GM19025 (cell line): ENCODE results near the gene P2RX1.
A peak's percentile ranks its signal among the peaks of the same experiment; 100 is the strongest.

Experiments used
- ATAC-seq: cut with Tn5 transposase; IDR thresholded peaks from one replicate; pipeline ENCODE4 v1.9.1; 2021; ENCODE audit warnings: mild to moderate bottlenecking, low read depth, moderate library complexity; ENCODE audit not compliant: unreplicated experiment

The P2RX1 gene

DNA sequence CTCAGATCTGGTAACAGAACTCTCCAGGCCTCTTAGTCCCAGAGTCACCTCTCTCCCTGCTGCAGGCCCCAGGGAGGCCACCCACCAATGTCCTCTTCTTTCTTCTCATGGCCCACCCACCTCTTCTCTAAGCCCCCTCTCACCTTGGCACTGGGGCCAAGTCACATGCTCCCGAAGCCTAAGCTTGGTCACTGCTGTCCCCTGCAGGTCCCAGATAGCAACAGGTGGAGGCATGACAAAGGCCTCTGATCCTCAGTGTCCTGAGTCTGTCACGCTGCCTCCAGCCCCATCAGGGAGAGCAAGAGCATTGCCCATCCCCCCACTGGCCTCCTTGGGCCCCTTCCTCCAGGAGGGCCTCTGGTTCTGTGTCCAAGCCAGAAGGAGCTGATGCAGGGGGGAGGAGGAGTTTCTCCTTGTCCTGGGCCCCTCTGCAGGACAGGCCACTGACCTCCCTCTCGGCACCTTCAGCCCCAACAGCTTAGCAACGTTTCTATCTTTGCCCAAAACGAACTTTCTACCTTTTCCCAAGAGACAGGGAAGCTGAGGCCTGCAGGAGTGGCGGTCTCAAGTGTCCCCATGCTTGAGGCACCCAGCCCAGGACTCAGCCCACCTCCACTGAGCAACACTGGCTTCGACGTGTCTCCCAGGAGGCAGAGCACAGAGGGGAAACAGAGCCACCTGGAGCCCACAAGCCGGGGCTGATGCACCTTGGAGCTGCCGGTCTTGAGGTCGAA lies 8.6 kb downstream of the P2RX1 start:
- ATAC-seq = no peak

DNA sequence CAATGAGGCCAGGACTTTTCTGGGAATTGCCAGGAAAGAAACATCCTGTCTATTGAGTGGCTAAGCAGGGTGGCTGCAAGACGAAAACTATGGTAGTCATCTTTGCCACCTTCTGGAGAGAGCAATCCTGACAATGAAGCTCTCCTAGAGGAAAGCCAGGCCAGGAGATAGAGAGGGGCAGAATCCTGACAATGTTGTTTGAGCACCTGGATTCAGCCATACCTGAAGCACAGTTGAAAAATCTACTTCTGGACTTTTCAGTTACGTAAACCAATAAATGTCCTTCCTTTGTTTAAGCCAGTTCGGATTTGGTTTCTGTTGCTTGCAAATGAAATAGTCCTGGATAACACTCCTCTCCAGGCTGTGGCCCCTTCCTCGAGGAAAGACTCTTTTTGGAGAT lies 9.4 kb downstream of the P2RX1 start:
- ATAC-seq = no peak

DNA sequence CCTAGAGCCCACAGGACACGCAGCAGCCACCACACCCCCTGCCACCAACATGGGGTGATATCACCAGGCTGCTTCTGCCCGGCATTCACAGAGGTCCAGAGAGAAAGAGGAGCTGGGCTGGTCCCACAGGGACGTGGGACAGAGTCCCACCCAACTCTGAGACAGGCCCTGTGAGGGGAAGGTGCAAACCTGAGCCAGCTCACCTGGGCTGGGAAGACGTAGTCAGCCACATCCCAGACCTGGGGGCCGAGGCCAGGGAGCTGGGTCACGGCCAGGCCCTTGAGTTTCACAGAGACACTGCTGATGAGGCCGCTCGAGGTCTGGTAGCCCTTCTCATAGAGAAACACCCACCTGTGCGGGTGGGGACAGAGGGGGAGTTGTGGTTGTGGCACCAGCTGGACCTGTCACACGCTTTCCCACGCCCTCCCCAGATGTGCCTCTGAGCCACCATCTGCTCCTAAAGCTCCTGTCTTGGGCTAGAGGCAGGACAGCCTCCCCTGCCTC lies 11.2 kb downstream of the P2RX1 start:
- no peak for ATAC-seq

GRCh38 chr17:3904501-3904900 lies 11.8 kb downstream of the P2RX1 start:
- ATAC-seq = no peak

DNA sequence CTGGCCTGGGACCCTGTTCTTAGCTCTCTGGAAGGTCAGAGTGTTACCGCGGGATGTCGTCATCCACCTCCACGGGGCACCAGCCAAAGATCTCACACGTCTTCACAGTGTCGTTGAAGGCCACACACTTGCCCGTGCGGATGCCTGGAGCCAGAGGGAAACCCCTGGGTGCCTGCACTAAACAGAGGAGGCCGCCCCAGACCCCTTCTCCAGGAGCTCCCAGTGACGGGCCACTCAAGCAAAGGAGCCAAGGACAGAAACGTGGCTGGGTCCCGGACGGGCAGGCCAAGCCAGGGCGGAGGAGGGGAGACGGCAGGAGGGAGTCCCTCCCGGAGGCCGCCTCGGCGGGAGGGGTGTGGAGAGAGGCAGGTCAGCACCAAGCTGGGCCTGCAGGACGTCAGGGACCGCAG lies 12.4 kb downstream of the P2RX1 start:
- ATAC-seq = no peak

DNA sequence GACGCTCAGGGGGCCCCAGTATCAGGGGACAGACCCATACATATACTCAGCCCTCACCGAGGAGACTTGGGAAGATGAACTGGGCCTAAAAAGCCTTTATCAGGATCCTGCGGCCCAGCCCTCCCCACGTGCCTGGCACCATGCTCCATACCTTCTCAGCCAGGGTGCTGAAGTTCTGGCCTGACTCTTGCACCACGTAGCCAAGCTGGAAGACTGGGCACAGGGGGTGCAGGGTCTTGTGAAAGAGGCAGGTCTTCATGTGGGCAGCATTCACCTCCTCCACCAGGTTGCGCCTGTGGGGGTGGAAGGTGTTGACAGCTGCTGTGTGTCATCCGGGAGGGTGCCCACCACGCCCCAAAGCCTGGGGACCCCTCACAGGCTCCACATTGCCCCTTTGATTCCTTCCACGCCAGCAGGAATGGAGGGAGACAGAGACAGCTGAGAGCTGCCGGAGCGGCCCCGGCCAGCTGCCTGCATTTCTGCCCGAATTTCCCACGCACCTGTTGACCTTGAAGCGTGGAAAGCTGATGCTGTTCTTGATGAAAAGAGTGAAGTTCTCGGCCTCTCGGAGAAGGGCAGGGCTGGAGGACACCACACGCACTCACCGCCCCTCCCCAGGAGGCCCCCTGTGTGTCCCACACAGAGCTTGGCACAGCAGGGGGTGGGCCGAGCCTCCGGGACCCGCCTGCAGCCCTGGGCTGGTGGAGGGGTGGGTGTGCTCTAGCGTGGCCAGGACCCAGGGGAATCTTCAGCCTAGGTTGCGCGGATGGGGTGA lies 13.0 kb downstream of the P2RX1 start:
- ATAC-seq = no peak

GRCh38 chr17:3900646-3901045 lies 15.6 kb downstream of the P2RX1 start:
- ATAC-seq = no peak

GRCh38 chr17:3897731-3898130 lies 18.5 kb downstream of the P2RX1 start:
- no peak for ATAC-seq

DNA sequence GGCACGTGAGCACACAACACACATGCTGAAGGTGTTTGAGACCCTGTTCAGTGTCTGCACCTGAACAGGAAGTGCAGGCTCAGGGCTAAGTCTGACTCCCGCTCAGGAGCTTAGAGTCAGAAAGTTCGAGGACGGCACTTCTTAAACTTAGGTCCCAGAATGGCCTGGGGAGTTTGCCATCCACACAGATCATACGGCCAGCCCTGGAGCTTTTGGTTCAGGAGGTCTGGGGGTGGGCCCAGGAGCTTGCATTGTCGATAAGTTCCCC lies 19.4 kb downstream of the P2RX1 start:
- no peak for ATAC-seq

GRCh38 chr17:3896108-3896967 lies 19.9 kb downstream of the P2RX1 start:
- no peak for ATAC-seq

DNA sequence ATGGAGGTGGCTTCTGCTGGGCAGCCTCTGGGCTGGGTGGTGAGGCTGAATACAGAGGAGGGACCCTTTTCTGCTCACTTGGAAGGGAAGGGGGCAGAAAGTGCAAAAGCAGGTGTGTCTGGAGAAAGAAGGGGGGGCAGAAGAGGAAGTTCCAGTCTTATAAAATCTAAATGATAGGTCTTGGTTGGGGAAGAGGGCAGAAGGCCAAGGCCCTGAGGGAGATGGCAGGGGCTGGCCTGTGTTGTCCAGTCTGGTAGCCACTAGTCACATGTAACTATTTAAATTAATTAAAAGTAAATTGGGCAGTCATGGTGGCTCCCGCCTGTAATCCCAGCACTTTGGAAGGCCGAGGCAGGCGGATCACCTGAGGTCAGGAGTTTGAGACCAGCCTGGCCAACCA lies 20.9 kb downstream of the P2RX1 start:
- no peak for ATAC-seq

- no peak for ATAC-seq
Observed at GRCh38 chr17:3894911-3895343, 21.3 kb downstream of the P2RX1 start.

- ATAC-seq = no peak
Observed at GRCh38 chr17:3894188-3894587, 22.1 kb downstream of the P2RX1 start.

DNA sequence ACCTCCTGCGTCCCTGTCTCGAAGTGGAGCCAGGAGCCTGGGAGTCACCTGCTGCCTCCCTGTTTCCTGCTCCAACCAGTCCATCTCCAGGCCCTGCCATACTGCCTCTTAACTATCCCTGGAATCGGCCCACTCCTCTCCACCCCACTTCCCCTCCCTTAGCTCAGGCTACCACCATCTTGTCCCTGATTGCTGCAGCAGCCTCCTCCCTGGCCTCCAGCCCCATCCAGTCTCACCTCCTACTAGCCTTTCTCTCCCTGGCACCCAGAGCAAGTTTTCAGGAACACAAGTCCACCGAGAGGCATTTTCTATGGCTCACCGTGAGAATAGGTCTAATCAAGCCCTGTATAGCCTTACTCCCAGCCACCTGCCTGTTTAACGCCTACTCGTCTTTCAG lies 22.5 kb downstream of the P2RX1 start:
- no peak for ATAC-seq

GRCh38 chr17:3893003-3893719 lies 23.1 kb downstream of the P2RX1 start, which contains the start of gene CAMKK1:
CAMKK1 (minus strand) TSS chr17:3893053; CDS start chr17:3885687, 7,366 bp downstream.
- ATAC-seq = peak; percentile 93

DNA sequence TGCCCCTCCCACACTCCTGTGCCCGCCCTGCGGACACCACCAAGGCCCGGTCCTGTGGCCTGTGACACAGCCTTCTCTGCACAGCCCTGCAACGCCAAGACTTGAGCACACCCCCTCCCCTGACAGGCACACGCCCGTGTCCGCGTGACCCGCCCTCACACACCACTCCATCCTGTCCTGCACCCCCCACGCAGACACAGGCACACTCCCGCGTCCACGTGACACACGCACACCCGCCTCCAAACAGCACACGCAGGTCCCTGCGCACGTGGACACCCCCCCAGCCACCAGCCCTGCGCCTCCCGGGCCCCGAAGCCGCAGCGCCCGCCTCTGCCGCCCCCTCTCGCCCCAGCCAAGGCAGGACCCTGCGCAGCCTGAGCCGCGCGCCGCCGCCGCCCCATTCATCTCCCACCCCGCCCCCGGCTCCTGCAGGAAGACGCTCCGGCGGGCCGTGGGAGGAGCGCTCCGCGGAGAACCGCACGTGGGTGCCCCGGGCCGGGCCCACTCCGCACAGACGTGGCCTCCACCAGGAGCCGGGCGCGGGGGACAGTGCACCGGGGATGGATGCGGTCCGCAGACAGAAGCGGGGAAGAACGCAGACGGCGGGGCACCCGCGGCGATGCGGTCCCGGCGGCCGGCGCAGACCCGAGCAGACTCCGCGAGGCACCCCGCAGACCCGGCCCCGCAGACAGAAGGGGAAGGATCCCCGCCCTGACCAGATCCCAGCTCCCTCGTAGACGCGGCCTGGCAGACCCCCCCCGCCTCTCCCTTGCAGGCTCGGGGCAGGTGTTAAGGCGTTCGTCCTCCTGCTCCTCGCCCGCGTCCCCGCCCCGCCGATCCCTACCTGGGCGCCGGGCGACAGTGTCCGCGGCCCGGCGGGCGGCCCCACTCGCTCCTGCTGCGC lies 23.9 kb downstream of the P2RX1 start:
- no peak for ATAC-seq

DNA sequence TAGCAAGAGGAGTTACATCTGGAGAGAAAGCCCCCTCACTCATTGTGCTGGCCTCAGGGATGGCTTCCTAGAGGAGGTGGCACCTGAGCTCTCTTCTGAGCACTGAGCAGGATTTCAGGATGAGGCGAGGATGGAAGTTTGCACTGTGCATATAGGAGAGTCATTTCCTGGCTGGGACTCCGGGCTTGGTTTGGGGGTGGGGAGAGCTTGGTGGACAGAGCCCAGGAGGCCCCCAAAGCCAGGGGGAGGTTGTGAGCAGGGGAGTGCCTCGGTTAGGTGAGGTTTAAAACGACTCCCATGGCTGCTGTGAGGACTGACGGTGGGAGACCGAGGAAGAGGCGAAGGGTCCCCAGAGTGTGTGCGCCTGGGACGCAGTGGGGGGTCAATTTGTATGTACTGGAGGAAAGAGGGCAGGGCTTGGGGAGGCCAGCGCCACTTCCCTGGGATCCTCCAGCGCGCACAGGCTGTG lies 24.6 kb downstream of the P2RX1 start:
- no peak for ATAC-seq

DNA sequence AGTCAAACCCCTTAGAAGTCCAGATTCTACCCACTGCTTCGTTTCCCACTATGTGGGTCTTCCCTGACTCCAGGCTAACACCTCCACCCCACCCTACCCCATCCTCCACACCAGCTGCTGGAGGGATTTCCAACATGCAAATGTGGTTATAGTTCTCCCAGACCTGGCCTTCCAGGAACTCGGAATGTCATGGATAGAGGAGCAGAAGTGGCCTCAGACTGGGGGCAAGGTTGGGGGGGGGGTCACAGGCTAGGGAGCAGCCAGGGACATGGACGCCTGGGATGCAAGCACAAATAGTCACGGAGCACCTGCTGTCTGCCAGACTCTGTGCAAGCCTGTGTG lies 25.4 kb downstream of the P2RX1 start:
- no peak for ATAC-seq

DNA sequence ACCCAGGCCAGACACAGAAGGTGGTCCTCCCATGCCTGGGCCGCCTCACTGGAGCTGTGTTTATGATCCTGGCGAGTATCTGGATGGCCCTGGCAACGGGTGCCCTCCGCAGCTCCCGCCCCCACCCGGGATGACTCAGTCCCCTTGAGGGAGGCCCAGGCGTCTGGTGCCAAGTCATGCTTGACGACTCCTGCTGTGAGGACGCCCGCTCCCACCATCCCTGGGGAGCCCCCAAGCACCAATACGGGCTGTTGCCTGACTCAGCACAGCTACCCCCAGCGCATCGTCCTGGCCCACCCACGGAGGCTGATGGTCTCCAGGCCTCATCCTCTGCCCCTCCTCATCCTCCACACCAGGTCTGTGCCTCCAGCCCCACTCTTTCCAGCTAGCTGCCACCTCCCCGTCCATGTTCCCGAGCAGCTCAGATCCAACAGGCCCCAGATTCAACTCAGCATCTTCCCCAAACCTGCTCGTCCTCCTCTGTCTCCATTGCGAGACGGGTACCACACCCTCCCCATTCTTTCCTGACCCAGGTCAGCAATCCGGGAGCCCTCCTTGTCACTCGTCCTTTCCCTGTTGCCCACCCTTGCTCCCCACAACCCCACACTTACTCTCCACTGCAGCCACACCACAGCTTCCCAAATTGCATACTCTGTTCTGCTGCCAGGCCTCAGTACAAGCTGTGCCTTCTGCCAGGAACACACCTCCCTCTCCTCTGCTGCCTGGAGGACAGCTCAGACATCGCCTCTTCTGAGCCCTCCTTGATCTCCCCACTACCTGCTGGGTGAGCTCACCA lies 26.0 kb downstream of the P2RX1 start:
- ATAC-seq = no peak
